Esophagus (tissue), 2 donors: ENCODE measurements around the gene GPR82. TPM values are rescaled to one million over a fixed set of nuclear protein-coding genes. Genes with fewer than 3 reads are reported as not detected.

Experiments used
- H3K27ac ChIP-seq, 2 donors: one replicate each; pipeline ENCODE4 v1.5.1; 2013; ENCODE audit warnings: low read depth in 2 of 2, mild to moderate bottlenecking in 2 of 2, inconsistent platforms in 1 of 2, low read length in 1 of 2, moderate library complexity in 1 of 2
- H3K27me3 ChIP-seq, 2 donors: one replicate each; pipeline ENCODE4 v1.6.1; 2013; ENCODE audit warnings: low read length in 2 of 2, control low read depth in 1 of 2, mild to moderate bottlenecking in 1 of 2; ENCODE audit not compliant: insufficient read depth in 2 of 2, control insufficient read depth in 1 of 2
- H3K36me3 ChIP-seq, 2 donors: one replicate each; pipeline ENCODE4 v1.6.1; 2013; ENCODE audit warnings: low read length in 1 of 2; ENCODE audit not compliant: control insufficient read depth in 2 of 2, insufficient read depth in 2 of 2
- H3K4me1 ChIP-seq, 2 donors: one replicate each; pipeline ENCODE4 v1.6.1; 2013; ENCODE audit warnings: low read length in 1 of 2; ENCODE audit not compliant: control insufficient read depth in 2 of 2, insufficient read depth in 2 of 2
- H3K4me3 ChIP-seq, 2 donors: one replicate each; pipeline ENCODE4 v1.5.1; 2013; ENCODE audit warnings: low read length in 2 of 2, mild to moderate bottlenecking in 2 of 2, low read depth in 1 of 2, moderate library complexity in 1 of 2
- H3K9me3 ChIP-seq, 2 donors: one replicate each; pipeline ENCODE4 v1.6.1; 2013; ENCODE audit warnings: mild to moderate bottlenecking in 2 of 2, low read depth in 1 of 2, low read length in 1 of 2, moderate library complexity in 1 of 2; ENCODE audit not compliant: control insufficient read depth in 2 of 2, insufficient read depth in 1 of 2
- WGBS, 2 donors: extraction: QIAGEN DNeasy Blood & Tissue Kit; methylation state at CpG; one replicate each; pipeline ENCODE4 v1.1.7; 2013; 5-methylcytosine and 5-hydroxymethylcytosine counted together
- polyA plus RNA-seq, 2 donors: library from polyadenylated mRNA; stranded (reverse); fragments of 200-250 nt; gene quantifications; one replicate each; pipeline ENCODE4 v1.2.3, GENCODE V29; 2013
- donor health status: healthy with polysubstance abuse.
- donor health status: Bipolar disorder and iron deficiency.

Gene GPR82
- polyA plus RNA-seq, 2 donors: 0.06 to 0.12 TPM

DNA sequence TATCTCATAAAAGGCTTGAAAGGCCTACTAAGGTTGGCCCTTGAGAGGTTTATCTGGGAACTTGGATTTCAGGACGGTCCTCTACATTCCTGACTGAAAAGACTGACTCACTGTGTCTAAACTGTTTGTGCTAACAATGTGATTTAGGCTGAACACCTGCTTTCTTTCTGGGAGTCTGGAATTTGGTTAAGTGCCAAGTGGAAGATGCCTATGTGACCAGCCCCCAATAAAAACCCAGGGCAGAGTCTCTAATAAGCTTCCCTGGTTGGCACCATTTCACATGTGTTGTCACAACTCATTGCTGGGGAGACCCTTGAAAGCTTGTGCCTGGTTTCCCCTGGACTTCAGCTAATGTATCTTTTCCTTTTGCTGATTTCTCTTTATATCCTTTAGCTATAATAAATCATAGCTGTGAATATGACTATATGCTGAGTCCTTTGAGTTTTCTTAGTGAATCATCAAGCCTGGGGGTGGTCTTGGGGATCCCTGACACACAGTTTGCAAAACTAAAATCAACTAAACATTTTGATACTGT lies 55.1 kb downstream of the GPR82 start:
- Histone ChIP-seq H3K27ac (no peak overlapping the region), H3K4me3 (no peak overlapping the region), H3K36me3 (no peaks in the 10 kb centered on the region), H3K9me3 (no peaks in the 10 kb centered on the region), H3K27me3 (no peaks in the 10 kb centered on the region), H3K4me1 (no peaks in the 10 kb centered on the region)
- WGBS, 2 donors: 10 to 28% methylated on average over 1 of the region's 1 CpG

Other genes starting within 250 kb of the GPR82 start
- under 1 TPM; 0.65 to 0.76 TPM for gene GPR34, start 35.2 kb upstream of the GPR82 start, polyA plus RNA-seq
- gene CASK, start 199.4 kb downstream of the GPR82 start, polyA plus RNA-seq: 1 to 10 TPM; 5.2 to 7.7 TPM